Fibroblast of villous mesenchyme (primary cell): ENCODE results near the gene IRAG1. TPM values are rescaled to one million over a fixed set of nuclear protein-coding genes. Genes with fewer than 3 reads are reported as not detected.

ENCODE experiments used
- DNase-seq: peaks from one replicate; pipeline ENCODE4 v3.0.0-alpha.2; 2010; ENCODE audit warnings: low read depth
- H3K4me3 ChIP-seq: 2 replicates; pipeline ENCODE4 v1.5.1; 2011; ENCODE audit warnings: low read depth, mild to moderate bottlenecking, low read length
- total RNA-seq: library from RNA; depleted of rRNA; stranded (reverse); fragments of >200 nt; gene quantifications from 2 replicates; pipeline ENCODE4 v1.2.3, GENCODE V29; 2012
- TF ChIP-seq, protein P1 (sequence below): IDR thresholded peaks from 2 replicates; pipeline ENCODE4 v1.5.1; 2012; ENCODE audit warnings: low read depth, mild to moderate bottlenecking, low read length; ENCODE audit not compliant: insufficient read depth

IRAG1 gene
- total RNA-seq, 1 donor, result 89.4 TPM

GRCh38 chr11:10654811-10655150 is 38.8 kb downstream of the IRAG1 start:
- DNase-seq, result no peak
- TF ChIP-seq, protein P1, sequence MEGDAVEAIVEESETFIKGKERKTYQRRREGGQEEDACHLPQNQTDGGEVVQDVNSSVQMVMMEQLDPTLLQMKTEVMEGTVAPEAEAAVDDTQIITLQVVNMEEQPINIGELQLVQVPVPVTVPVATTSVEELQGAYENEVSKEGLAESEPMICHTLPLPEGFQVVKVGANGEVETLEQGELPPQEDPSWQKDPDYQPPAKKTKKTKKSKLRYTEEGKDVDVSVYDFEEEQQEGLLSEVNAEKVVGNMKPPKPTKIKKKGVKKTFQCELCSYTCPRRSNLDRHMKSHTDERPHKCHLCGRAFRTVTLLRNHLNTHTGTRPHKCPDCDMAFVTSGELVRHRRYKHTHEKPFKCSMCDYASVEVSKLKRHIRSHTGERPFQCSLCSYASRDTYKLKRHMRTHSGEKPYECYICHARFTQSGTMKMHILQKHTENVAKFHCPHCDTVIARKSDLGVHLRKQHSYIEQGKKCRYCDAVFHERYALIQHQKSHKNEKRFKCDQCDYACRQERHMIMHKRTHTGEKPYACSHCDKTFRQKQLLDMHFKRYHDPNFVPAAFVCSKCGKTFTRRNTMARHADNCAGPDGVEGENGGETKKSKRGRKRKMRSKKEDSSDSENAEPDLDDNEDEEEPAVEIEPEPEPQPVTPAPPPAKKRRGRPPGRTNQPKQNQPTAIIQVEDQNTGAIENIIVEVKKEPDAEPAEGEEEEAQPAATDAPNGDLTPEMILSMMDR, result no peak
- no peak overlapping the region for H3K4me3 ChIP-seq

- TF ChIP-seq, protein P1, result peak; percentile 57
- DNase-seq, result peak; percentile 48
- no peak overlapping the region for H3K4me3 ChIP-seq
These were observed 39.4 kb downstream of the IRAG1 start for GRCh38 chr11:10653946-10654810.

DNA sequence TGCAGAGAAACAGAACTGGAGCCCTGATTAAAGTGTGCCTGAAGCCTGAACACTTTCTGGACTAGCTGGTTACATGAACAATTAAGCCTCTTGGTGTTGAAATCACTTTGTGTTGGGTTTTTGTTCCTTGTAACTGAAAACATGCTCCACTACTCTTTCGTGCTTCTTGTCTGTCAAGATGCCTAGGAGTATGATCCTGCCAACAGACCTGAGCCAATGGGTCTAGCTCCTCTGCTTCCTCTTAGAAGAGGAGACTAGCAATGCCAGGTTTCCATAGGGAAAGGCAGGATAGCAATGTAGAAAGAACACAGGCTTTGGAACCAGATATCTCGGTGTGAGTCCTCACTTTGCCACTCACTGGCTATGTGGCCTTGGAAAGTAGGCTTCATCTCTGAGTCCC is 40.3 kb downstream of the IRAG1 start:
- TF ChIP-seq, protein P1, result no peak
- H3K4me3 ChIP-seq, result no peak overlapping the region
- DNase-seq, result no peak

DNA sequence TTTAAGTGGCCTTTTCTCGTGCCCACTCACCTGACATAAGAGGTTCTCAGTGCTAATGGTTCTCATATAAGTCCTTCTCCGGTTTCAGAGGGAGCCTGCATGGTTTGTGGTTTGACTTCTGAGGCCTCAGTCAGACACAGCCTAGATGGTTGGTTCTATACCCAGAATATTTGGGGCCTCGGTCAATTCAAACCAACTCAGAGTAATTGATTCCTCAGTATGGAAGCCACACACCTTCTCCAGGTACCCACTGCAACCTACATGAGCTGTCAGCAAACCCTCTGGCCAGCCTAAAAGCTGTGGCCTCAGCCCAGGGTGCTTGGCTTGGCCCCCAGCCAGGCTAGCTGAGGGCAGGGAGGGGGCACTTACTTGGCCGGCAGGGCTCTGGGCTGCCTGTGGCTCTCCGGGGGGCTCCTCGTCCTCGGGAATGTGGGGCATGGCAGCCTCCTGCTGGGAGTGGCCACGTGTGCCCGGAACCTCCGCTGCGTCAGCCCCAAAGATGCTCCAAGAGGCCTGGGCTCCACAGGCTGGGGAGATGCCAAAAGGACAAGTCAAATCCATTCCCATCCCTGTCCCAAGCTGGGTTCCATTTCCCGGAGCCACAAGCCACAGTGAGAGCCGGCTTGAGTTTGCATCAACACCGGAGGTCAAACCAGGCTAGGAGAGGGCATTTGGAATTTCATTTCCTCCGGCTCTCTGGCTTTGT is 41.7 kb downstream of the IRAG1 start:
- TF ChIP-seq, protein P1, result no peak

DNA sequence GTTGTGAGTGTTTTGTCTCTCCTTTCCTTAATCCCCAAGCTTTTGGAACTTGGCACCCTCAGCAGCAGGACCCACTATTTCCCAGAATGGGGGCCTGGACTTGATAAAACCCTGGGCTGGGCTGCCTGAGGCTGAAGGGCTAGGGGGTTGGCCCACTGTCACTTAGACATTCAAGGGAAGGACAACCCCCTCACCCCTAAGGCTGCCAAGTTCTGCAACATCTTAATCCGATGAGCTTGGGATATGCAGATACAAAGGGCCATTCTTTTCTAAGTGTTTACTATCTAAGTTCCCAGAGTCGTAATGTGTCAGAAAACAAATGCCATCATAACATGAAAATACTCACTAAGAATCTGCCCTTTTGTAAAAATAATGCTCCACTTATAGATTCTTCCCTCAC is 42.9 kb downstream of the IRAG1 start:
- no peak overlapping the region for H3K4me3 ChIP-seq
- DNase-seq, result no peak
- TF ChIP-seq, protein P1, result no peak

More for the DNA sequence above, 41.7 kb downstream of the IRAG1 start:
- H3K4me3 ChIP-seq, result no peak overlapping the region
- no peak for DNase-seq

- TF ChIP-seq, protein P1, result no peak
- H3K4me3 ChIP-seq, result no peak overlapping the region
- no peak for DNase-seq
These were observed 43.4 kb downstream of the IRAG1 start for GRCh38 chr11:10650166-10650565.

GRCh38 chr11:10648871-10649270 is 44.7 kb downstream of the IRAG1 start:
- DNase-seq, result no peak
- no peak overlapping the region for H3K4me3 ChIP-seq
- TF ChIP-seq, protein P1, result no peak
